SJSA1 (cell line): ENCODE measurements around the gene CDC25C. TPM values are rescaled to one million over a fixed set of nuclear protein-coding genes. Genes with fewer than 3 reads are reported as not detected.
"Not testable (repeated sequence)": the region's sequence is repeated elsewhere in the genome, so short reads cannot be mapped to it uniquely, and the experiment has no call there.

ENCODE experiments used
- DNase-seq, 2 experiments: peaks; one replicate each; pipeline ENCODE4 v3.0.0-alpha.2; 2015 to 2020; ENCODE audit warnings: low spot score in 2 of 2, low read depth in 1 of 2
- H3K27ac ChIP-seq: fragments of 250-450 bp; sonication (Bioruptor Pico); 2 replicates; pipeline ENCODE4 v1.5.1; 2020; ENCODE audit warnings: mild to moderate bottlenecking, moderate library complexity
- H3K27me3 ChIP-seq: fragments of 250-450 bp; sonication (Bioruptor Pico); replicated peaks from 2 replicates; pipeline ENCODE4 v1.5.1; 2020; ENCODE audit warnings: mild to moderate bottlenecking, moderate library complexity
- H3K36me3 ChIP-seq: fragments of 250-450 bp; sonication (Bioruptor Pico); 2 replicates; pipeline ENCODE4 v1.5.1; 2020; ENCODE audit warnings: mild to moderate bottlenecking
- H3K4me1 ChIP-seq: fragments of 250-450 bp; sonication (Bioruptor Pico); replicated peaks from 2 replicates; pipeline ENCODE4 v1.6.1; 2021; ENCODE audit warnings: mild to moderate bottlenecking
- H3K4me3 ChIP-seq: fragments of 250-450 bp; sonication (Bioruptor Pico); 2 replicates; pipeline ENCODE4 v1.5.1; 2020; ENCODE audit warnings: mild to moderate bottlenecking
- H3K9me3 ChIP-seq: fragments of 250-450 bp; sonication (Bioruptor Pico); replicated peaks from 2 replicates; pipeline ENCODE4 v1.5.1; 2020; ENCODE audit warnings: mild to moderate bottlenecking
- total RNA-seq: library from RNA; depleted of rRNA; stranded (reverse); fragments of >200 nt; shearing (Covaris generic); gene quantifications from 2 replicates; pipeline ENCODE4 v1.2.3, GENCODE V29; 2014

CDC25C gene
- total RNA-seq, 1 experiment from 2014 or later, result 36.5 TPM

DNA sequence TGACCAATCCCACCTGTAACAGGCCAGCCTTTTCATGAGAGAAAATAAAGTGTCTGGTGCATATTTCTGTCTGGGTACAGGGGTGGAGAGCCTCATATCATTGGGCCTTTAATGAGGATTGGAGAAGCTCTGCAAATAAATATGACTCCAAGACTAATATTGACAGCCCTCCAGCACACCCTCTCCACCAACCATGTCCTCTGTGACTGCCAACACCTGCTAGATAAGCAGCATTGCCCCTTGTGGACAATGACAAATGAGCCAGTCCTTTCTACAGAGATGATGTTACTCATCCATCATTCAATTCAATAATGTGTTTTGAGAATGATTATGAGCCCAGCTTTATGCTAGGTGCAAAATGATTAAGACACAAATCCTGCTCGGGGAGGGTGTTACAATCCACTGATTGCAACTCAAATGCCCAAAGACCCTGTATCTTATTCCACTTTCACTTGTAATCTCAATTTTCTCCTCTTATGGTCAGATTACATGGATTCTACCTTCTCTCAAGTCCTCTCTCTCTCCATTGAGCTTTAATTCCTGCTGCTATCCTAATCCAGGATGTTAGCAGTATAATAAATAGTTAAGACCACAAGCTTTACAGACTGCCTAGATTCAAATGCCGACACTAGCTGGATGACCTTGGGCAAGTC, 55.1 kb downstream of the CDC25C start:
- no peak for DNase-seq
- H3K27me3 ChIP-seq, result peaks cover 26% of the 10 kb centered on the region
- no peak overlapping the region for H3K27ac ChIP-seq

DNA sequence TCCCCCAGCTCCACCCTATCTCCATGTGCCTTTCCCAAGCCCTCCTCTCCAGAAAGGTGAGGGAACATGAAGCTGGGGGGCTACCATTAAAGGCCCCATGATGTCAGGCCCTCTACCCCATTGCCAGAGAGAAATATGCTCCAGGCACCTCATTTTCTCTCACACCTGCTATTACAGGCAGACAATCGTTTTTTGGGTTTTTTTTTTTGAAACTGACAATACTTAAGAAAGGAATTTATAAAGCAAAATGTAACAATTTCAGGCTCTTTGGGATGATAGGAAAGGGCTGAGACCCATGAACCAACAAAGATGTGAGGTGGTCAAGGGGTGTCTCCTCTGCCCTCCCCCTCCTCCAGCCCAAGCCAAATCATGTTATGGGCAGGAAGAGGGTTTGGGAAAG, 55.7 kb downstream of the CDC25C start:
- Histone ChIP-seq H3K27ac (no peak overlapping the region), H3K4me3 (no peak overlapping the region), H3K4me1 (no peaks in the 10 kb centered on the region), H3K27me3 (peaks cover 26% of the 10 kb centered on the region), H3K36me3 (no peaks in the 10 kb centered on the region), H3K9me3 (no peaks in the 10 kb centered on the region; the same call in 1 of the 2 replicates)
- no peak for DNase-seq

More for the DNA sequence above, 55.1 kb downstream of the CDC25C start:
- Histone ChIP-seq H3K36me3 (no peaks in the 10 kb centered on the region), H3K9me3 (no peaks in the 10 kb centered on the region; the same call in 1 of the 2 replicates), H3K4me1 (no peaks in the 10 kb centered on the region), H3K4me3 (no peak overlapping the region)

- Histone ChIP-seq H3K4me3 (no peak overlapping the region), H3K27ac (no peak overlapping the region), H3K27me3 (peaks cover 26% of the 10 kb centered on the region), H3K4me1 (no peaks in the 10 kb centered on the region), H3K36me3 (no peaks in the 10 kb centered on the region), H3K9me3 (no peaks in the 10 kb centered on the region; the same call in 1 of the 2 replicates)
- no peak for DNase-seq
Measured at GRCh38 chr5:138275379-138275782, 56.2 kb downstream of the CDC25C start.

- no peaks in the 10 kb centered on the region for H3K36me3 ChIP-seq
- DNase-seq, result no peak
- H3K4me1 ChIP-seq, result no peaks in the 10 kb centered on the region
- H3K9me3 ChIP-seq, result no peaks in the 10 kb centered on the region; the same call in 1 of the 2 replicates
- no peak within 1 kb of the TSS for H3K4me3 ChIP-seq
- H3K27ac ChIP-seq, result no peak within 1 kb of the TSS
- H3K27me3 ChIP-seq, result peaks cover 26% of the 10 kb centered on the region
Measured at GRCh38 chr5:138274189-138274853, 57.3 kb downstream of the CDC25C start, which contains the start of gene GFRA3. TSS of gene GFRA3 (minus strand) at chr5:138274621. CDS start at chr5:138274424, 197 bp downstream.

- Histone ChIP-seq H3K27me3 (peaks cover 26% of the 10 kb centered on the region), H3K36me3 (no peaks in the 10 kb centered on the region), H3K27ac (no peak overlapping the region), H3K4me1 (no peaks in the 10 kb centered on the region), H3K4me3 (no peak overlapping the region), H3K9me3 (no peaks in the 10 kb centered on the region; the same call in 1 of the 2 replicates)
- no peak for DNase-seq
Measured at GRCh38 chr5:138273834-138274188, 57.8 kb downstream of the CDC25C start.

DNA sequence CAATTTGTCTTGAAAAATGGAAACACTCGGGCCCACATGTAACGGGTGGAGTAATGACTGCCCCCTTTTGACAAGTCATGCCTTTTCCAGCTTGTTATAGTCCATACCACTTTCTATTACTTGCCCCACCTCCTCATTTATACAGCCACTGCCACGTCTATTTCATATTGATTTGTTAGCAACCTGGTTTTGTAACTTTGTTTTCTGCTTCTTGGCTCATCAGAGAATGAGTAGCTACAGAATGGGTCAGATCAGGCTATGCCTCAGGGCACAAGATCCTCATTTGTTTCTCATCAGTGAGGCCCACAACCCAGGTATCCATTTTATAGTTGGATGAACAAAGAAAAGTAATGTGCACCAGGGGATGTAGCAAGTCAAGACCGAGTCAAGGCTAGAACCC, 58.9 kb downstream of the CDC25C start:
- no peaks in the 10 kb centered on the region; the same call in 1 of the 2 replicates for H3K9me3 ChIP-seq

GRCh38 chr5:138271281-138271680, 60.3 kb downstream of the CDC25C start:
- DNase-seq, result no peak
- Histone ChIP-seq H3K27ac (no peak overlapping the region), H3K36me3 (no peaks in the 10 kb centered on the region), H3K9me3 (no peaks in the 10 kb centered on the region), H3K4me1 (no peaks in the 10 kb centered on the region), H3K27me3 (peaks cover 26% of the 10 kb centered on the region), H3K4me3 (no peak overlapping the region)

More for the DNA sequence above, 58.9 kb downstream of the CDC25C start:
- Histone ChIP-seq H3K27ac (no peak overlapping the region), H3K27me3 (peaks cover 26% of the 10 kb centered on the region), H3K4me1 (no peaks in the 10 kb centered on the region), H3K4me3 (no peak overlapping the region), H3K36me3 (no peaks in the 10 kb centered on the region)
- no peak for DNase-seq

- DNase-seq, result no peak
- Histone ChIP-seq H3K4me1 (no peaks in the 10 kb centered on the region), H3K9me3 (no peaks in the 10 kb centered on the region), H3K27ac (no peak overlapping the region), H3K36me3 (no peaks in the 10 kb centered on the region), H3K4me3 (no peak overlapping the region), H3K27me3 (0 out of 2 replicates have a peak, but pooled peaks cover 2% of the 10 kb centered on the region)
Measured at GRCh38 chr5:138264183-138264582, 67.4 kb downstream of the CDC25C start.

- Histone ChIP-seq H3K4me1 (no peaks in the 10 kb centered on the region), H3K4me3 (no peak overlapping the region), H3K36me3 (no peaks in the 10 kb centered on the region), H3K27me3 (peaks cover 4% of the 10 kb centered on the region; the same call in 1 of the 2 replicates), H3K27ac (no peak overlapping the region), H3K9me3 (no peaks in the 10 kb centered on the region)
- DNase-seq, result no peak
Measured at GRCh38 chr5:138263581-138263980, 68.0 kb downstream of the CDC25C start.

GRCh38 chr5:138258704-138259292, 72.8 kb downstream of the CDC25C start:
- no peak for DNase-seq
- H3K4me3 ChIP-seq, result no peak overlapping the region

DNA sequence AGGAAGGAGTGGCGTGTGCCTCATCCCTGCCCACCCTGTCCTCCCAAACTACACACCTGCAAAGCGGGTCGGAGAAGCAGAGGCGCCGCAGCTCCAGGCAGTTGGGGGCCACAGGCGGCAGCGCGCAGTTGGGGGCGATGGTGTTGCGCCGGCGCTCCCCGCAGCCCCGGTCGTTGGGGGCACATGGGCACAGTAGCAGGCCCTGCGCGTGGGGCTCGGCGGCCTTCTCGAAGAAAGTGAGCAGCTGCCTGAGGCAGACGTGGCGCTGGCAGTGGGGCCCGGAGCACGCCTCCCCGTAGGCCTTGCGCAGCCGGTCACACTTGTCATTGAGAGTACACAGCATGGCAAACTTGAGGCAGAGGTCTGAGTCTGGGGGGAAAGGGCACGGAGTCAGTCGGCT, 74.0 kb downstream of the CDC25C start:
- H3K9me3 ChIP-seq, result no peaks in the 10 kb centered on the region
- no peaks in the 10 kb centered on the region for H3K36me3 ChIP-seq
- H3K27ac ChIP-seq, result no peak overlapping the region
- DNase-seq, result no peak
- H3K27me3 ChIP-seq, result peaks cover 10% of the 10 kb centered on the region
- no peaks in the 10 kb centered on the region for H3K4me1 ChIP-seq
- no peak overlapping the region for H3K4me3 ChIP-seq

More at GRCh38 chr5:138258704-138259292, 72.8 kb downstream of the CDC25C start:
- Histone ChIP-seq H3K27me3 (peaks cover 10% of the 10 kb centered on the region), H3K4me1 (no peaks in the 10 kb centered on the region), H3K9me3 (no peaks in the 10 kb centered on the region), H3K27ac (no peak overlapping the region), H3K36me3 (no peaks in the 10 kb centered on the region)

DNA sequence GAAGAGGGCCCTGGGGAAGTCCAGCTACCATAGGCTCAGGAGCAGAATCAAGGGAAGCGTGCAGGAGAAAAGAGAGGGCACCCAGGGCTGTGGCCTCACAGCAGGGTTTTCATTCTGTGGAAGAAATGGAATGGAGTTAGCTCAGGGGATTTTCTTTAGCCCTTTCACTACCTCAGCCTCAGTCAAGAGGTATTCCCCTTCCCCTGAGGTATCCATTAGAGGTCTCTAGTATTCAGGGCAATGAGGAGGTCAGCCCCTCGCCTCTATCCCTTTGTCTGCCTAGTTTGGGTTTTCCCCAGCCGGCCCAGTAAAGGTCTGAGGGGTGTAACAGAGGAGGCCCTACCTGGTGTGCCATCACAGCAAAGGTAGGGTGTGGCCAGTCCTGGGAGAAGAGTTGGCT, 78.7 kb downstream of the CDC25C start:
- peaks cover 7% of the 10 kb centered on the region; the same call in 1 of the 2 replicates for H3K27me3 ChIP-seq
- no peak overlapping the region for H3K27ac ChIP-seq
- H3K4me3 ChIP-seq, result no peak overlapping the region
- H3K9me3 ChIP-seq, result no peaks in the 10 kb centered on the region
- H3K36me3 ChIP-seq, result no peaks in the 10 kb centered on the region
- no peak for DNase-seq
- no peaks in the 10 kb centered on the region for H3K4me1 ChIP-seq

DNA sequence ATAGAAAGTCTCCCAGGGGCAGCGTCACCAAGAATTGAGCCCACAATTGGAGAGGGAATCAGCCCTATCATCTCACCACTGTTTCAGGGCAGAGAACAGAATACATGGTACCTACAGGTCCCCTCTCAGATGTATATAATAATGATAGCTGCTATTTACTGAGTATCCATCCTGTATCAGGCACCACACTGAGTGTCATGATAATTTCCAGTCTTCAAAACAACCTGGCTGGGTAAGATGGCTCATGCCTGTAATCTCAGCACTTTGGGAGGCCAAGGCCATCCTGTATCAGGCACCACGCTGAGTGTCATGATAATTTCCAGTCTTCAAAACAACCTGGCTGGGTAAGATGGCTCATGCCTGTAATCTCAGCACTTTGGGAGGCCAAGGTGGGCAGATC, 83.8 kb downstream of the CDC25C start:
- not testable (repeated sequence) for H3K4me1 ChIP-seq, H3K27ac ChIP-seq, H3K4me3 ChIP-seq, DNase-seq, H3K36me3 ChIP-seq, H3K9me3 ChIP-seq
- peaks cover 13% of the 10 kb centered on the region; the same call in 1 of the 2 replicates for H3K27me3 ChIP-seq

- no peaks in the 10 kb centered on the region for H3K9me3 ChIP-seq
- no peak overlapping the region for H3K4me3 ChIP-seq
- DNase-seq, result no peak
- H3K27me3 ChIP-seq, result peaks cover 16% of the 10 kb centered on the region
- H3K36me3 ChIP-seq, result no peaks in the 10 kb centered on the region
- H3K4me1 ChIP-seq, result no peaks in the 10 kb centered on the region
- no peak overlapping the region for H3K27ac ChIP-seq
Measured at GRCh38 chr5:138246822-138247221, 84.8 kb downstream of the CDC25C start.
